ENCODE data around the gene CTBP2. TPM values are rescaled to one million over a fixed set of nuclear protein-coding genes. Genes with fewer than 3 reads are reported as not detected.

The CTBP2 gene
- total RNA-seq, 1 donor = 74.3 TPM

GRCh38 chr10:125149680-125150047, 10.7 kb downstream of the CTBP2 start:
- DNase-seq (ENCODE audit: low read depth) = no peak
- H3K4me3 ChIP-seq (ENCODE audit: low read depth, low read length) = no peak overlapping the region
- TF ChIP-seq CTCF (IDR thresholded peaks at IDR 0.05; ENCODE audit: insufficient read depth, low read depth, low read length) = no peak

- DNase-seq (ENCODE audit: low read depth) = peak; percentile 84
- TF ChIP-seq CTCF (IDR thresholded peaks at IDR 0.05; ENCODE audit: insufficient read depth, low read depth, low read length) = no peak
- no peak overlapping the region for H3K4me3 ChIP-seq (ENCODE audit: low read depth, low read length)
Measured at GRCh38 chr10:125149036-125149679, 11.2 kb downstream of the CTBP2 start.

- H3K4me3 ChIP-seq (ENCODE audit: low read depth, low read length) = no peak overlapping the region
- peak; percentile 71 for DNase-seq (ENCODE audit: low read depth)
- no peak for TF ChIP-seq CTCF (IDR thresholded peaks at IDR 0.05; ENCODE audit: insufficient read depth, low read depth, low read length)
Measured at GRCh38 chr10:125148528-125148927, 11.8 kb downstream of the CTBP2 start.

- no peak for TF ChIP-seq CTCF (IDR thresholded peaks at IDR 0.05; ENCODE audit: insufficient read depth, low read depth, low read length)
- DNase-seq (ENCODE audit: low read depth) = peak; percentile 83
- H3K4me3 ChIP-seq (ENCODE audit: low read depth, low read length) = peak overlapping the region; percentile 29
Measured at GRCh38 chr10:125147971-125148439, 12.4 kb downstream of the CTBP2 start.

- H3K4me3 ChIP-seq (ENCODE audit: low read depth, low read length) = peak overlapping the region; percentile 1
- peak; percentile 84 for DNase-seq (ENCODE audit: low read depth)
- TF ChIP-seq CTCF (IDR thresholded peaks at IDR 0.05; ENCODE audit: insufficient read depth, low read depth, low read length) = no peak
Measured at GRCh38 chr10:125146791-125147579, 13.4 kb downstream of the CTBP2 start.

- no peak for DNase-seq (ENCODE audit: low read depth)
- no peak for TF ChIP-seq CTCF (IDR thresholded peaks at IDR 0.05; ENCODE audit: insufficient read depth, low read depth, low read length)
Measured at GRCh38 chr10:125145636-125146035, 14.7 kb downstream of the CTBP2 start.

More at GRCh38 chr10:125145636-125146035, 14.7 kb downstream of the CTBP2 start:
- H3K4me3 ChIP-seq (ENCODE audit: low read depth, low read length) = no peak overlapping the region
